Measurements from ENCODE around the gene BCAR1.
"Not testable (repeated sequence)": the region's sequence is repeated elsewhere in the genome, so short reads cannot be mapped to it uniquely, and the experiment has no call there.

Gene BCAR1

DNA sequence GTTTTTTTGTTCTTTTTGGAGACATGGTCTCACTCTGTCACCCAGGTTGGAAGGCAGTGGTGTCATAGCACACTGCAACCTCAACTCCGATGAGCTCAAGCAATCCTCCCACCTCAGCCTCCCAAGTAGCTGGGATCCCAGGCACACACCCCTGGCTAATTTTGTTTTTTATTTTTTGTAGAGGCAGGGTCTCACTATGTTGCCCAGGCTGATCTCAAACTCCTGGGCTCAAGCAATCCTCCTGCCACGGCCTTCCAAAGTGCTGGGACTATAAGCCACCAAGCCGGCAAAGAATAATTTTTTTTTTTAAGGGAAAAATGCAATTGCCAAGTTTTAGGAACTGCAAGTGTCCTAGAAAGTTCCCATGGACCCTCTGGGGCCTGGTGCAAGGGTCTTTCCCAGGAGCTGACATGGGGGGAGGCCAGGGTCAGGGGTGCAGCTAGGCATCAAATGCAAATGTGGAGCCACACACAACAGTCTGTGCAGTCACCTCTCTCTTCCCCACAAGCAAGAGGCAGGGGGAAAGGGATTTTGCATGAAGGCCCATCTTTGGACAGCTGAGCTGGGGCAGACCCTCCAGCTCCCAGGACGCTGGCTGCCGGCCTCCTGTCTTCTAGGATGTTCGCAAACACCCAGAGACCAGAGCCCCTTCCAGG lies 20.1 kb upstream of the BCAR1 start:
- no peak for DNase-seq (ENCODE audit: low read depth)

DNA sequence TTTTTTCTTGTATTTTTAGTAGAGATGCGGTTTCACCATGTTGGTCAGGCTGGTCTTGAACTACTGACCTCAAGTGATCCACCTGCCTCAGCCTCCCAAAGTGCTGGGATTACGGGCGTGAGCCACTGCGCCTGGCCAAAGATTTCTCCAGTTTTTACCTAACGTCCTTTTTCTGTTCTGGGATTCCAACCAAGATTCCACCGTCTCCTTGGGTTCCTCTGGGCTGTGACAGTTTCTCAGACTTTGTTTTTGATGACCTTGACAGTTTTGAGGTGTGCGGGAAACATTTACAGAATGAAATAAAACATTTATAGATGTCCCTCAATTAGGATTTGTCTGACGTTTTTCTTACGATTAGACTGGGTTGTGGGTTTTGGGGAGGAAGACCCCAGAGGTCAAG lies 17.9 kb upstream of the BCAR1 start:
- not testable (repeated sequence) for DNase-seq (ENCODE audit: low read depth)

DNA sequence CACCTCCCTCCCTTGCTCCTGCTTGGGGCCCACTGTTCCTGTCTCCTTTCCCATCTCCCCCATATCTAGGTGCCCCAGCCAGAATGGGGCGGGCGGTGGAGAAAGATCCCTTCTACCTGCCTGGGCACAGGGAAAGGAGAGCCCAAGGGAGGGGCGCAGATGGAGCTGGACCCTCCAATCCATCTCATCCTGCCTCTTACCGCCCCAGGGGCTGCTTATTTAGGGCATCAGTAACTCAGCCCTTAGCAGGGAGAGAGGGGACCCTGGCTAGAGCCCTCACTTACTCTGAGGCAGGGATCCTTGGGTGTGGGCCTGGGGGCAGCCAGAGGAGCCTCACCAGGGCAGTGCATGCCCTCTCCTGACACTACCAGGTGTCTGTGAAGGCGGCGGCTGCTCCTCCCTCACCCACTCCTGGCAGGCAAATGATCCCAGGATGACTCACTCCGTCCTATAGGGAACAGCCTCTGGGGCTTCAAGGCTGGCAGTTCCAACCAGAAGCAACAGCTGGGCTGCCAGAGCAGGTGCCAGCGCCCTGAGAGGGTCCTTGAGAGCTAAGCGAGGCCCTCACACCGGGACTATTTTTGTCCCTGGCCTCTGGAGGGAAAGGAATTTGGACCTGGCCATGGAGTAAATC lies 16.3 kb upstream of the BCAR1 start:
- peak; percentile 42 for DNase-seq (ENCODE audit: low read depth)

DNA sequence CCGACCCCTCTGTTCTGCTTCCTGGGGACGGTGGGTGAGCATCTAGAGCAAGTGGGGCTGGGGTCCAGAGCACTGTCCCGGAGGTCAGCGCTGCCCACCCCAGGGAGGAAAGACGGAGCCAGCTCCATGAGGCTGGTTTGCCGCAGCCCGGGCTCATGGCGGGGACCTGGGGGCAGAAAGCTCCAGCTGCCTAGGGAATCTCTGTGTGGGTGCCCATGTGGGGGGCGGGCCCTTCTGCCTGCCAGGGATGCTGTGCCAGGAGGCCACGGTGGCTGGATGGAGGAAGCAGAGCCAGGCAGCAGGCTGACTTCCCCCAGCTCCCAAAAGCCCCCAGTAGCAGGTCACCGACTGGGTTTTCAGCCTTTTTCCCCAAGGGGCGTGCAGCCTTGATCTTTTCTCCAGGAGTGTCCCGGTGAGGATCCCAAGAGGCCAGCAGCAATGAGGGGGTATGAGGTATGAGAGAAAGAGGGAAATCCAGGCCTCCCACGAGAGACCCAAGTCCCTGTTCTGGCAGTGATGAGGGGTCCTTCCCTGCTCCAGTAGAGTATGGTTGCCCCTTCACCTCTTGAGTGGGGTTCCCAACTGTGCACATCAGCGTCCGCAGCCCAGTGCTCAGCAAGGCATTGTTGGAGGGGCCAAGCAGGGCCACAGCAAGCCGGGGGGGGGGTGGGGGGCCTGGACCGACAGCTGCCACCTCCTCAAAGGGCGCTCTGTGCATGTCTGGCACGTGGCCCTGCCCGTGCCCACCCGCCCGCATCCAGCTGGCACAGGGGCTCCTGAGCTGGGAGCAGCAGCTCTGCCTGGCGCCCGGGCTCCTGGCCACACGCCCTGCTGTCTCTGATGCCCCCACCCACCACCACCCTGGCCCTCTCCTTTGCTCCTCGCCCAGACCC lies 15.6 kb upstream of the BCAR1 start:
- DNase-seq (ENCODE audit: low read depth), result no peak

DNA sequence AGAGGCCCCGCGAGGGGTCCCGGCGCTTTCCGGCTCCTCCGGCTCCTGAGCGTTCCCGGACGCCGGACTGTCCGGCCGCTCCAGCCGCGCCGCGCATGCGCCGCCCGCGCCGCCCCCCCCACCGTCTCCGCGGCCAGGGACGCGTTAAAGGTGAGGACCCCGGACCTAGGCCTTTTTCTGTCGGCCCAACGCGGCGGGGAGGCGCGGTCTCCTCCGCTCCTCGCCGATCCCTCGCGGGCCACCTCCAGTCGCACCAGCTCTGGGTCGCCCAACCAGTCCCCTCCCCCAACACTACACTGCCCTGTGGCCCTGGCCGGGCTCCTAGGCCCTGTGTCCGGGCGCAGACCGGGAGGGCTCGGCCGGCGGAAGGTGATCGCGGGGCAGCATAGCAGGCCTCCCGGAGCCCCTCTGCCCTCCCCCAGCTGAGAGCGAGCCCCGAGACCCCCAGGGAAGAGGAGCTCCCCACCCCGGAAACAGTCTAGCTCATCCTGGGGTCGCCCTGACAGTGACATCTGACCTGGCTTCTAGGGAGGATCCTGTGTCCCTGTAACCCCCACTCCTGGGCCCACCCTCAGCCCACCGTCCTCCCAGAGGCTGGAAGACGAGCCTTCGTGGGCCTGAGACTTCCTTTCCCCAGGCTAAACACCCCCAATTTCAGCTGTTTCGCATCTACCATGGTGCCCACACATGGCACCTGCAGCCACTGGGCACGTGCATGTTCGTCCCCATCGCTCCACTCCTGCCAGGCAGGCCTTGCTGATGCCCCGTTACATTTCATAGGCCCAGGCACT lies 14.7 kb upstream of the BCAR1 start:
- DNase-seq (ENCODE audit: low read depth), result peak; percentile 47

DNA sequence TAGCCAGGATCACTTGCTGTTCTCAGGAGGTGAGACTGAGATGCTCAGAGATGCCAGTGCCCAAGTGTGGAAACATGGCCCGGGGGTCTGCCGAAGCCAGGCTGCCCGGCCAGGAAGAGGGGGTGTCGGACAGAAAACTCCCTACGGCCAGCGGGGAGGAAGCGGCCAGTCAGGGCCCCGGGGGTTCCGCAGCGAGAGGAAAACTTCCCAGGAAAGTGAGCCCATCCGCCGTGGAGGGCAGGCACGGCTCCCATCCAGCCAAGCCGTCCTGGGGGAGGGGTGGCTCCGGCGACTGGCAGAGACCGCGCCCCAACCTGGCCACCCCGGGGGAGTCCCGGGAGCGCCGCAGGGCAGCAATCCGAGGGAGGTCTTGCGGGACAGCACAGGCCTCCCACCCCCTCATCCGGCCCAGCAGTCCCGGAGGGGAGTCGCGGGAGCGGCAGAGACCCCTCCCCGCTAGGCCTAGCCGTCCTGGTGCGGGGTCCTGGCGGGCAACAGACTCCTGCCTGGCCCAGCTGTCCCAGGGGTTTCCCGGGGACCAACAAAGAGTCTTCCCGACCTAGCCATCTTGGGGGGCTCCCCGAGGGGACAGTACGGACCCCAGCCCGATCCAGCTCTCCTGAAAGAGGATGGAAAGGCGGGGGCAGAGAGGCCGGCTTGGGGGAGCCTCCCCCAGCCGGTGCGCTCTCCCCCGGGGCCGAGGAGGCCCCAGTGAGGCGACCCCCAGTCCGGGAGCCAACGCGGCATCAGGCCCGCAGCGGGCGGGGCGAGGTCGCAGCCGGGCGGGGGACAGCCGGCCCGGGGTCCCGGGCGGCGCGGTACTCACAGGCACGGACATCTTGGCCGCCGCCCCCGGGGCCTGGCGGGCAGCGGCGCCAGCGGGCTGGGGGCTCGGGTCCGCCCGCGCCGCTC lies 13.8 kb upstream of the BCAR1 start:
- DNase-seq (ENCODE audit: low read depth), result no peak

DNA sequence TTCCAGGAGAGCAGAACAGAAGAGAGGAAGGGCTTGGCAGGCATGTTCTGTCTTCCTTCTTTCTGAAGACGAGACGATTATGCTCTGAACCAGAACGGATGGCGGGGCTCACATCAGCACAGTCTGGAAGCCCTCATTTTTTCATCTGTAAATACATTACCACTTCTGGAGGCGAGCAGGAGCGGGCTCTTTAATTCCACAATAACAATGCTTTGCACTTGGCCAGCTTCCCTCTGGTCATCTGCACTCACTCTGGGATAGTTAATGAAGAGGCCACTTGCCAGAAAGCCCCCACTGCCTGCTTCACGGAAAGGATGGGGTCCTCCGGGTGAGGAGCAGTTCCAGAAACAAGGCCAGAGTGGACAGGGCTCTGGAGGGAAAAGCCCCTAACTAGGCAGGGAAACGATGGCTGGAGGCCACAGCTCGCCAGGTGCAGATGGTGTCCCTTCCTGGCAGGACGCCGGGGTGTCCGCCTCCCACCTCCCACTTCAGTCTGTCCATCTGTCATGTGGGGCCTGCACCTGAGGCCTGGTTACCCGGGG lies 13.1 kb upstream of the BCAR1 start:
- DNase-seq (ENCODE audit: low read depth), result no peak

DNA sequence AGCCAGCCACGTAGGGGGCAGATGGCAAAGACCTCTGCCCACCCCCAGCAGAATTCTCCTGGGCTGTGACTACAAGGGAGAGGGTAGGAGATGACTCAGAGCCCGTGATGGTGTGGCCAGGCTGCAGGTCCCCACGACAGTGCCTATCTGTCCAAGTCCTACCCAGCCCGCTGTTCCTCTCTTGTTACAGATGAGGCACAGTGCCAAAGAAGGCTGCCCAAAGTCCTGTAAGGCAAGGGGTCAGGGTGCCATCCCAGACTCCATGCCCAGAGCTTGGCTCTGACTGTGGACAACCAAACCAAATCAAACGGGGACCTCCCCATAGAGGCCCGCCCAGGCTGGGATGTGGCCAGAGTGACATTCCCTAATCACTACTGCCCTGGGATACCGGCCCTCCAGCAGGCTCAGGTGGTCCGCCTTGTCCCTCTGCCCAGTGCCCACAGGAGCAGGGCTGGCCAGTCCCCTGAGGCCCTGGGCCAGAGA lies 12.6 kb upstream of the BCAR1 start:
- DNase-seq (ENCODE audit: low read depth), result no peak

DNA sequence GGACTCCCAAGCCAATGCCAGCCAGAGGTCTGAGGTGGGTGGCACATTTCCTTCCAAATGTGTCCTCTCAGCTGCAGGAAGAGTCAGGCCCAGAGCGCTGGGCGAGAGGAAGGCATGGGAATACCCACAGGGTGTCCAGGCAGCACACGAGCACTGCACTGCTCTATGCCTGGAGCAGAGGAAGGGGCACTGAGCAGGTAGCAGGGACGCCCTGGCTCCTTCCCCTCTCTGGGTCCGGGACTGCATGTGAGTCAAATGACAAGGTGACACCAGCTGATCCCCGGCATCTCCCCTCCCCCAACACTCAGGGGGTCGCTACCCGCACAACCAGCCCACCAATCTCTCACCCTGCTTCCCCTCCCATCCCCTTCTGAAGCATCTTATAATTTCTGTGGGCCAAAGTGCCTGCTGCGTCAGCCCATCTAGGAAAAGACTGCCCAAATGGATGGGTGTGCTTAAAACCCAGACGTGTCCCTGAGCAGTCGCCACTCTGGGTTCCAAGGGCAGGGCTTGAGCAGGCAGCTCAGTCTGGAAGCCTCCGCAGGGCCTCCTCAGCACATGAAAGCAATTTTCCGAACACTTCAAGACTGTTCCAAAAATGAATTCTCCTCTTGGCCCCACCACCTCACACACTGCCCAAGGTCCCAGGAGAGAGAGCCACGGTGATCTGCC lies 12.0 kb upstream of the BCAR1 start:
- no peak for DNase-seq (ENCODE audit: low read depth)

DNA sequence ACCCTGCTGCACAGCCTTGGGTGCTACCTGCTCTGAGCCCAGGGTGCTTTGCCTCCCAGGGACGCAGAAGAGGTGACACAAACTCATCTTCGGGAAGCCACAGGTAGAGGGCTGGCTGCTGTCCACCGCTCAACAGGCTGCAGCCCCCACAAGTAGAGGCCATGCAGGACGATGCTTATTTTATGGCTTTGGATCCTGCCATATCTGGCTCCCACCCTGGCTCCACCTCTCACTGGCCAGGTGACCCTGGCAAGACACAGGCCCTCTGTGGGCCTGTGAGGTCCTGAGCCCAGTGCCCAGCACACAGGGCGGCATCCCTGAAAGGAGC lies 11.3 kb upstream of the BCAR1 start:
- no peak for DNase-seq (ENCODE audit: low read depth)

DNA sequence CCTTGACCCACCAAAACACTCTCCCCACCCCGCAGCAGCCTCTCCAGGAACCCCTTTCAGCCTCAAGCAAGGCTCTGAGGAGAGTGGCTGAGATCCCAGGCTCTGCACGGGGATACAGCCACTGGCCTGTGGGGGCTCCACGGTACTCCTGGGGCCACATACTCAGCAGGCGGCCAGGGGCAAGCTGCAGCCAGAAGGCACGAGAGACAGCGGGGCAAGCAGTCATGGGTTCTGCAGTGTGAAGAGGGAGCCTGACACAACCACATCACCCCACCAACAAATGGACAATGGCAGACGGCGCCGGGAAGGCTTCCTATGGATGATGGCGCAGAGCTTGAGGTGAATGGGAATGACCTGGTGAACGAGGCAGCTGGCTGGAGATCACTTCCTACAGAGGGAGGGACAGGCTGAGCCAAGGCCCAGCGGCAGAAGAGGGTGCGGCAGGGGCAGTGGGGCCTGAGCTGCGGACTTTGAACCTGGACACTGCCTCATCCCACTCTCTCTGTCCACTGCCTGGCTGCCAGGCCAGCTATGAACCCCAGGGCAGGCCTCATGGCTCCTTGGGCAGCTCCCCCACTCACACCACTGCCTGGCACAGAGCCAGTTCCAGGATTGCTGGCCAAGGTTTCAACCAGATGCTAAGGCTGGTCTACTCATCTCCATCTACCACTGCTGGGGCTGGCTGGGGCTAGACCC lies 10.8 kb upstream of the BCAR1 start:
- peak; percentile 33 for DNase-seq (ENCODE audit: low read depth)

DNA sequence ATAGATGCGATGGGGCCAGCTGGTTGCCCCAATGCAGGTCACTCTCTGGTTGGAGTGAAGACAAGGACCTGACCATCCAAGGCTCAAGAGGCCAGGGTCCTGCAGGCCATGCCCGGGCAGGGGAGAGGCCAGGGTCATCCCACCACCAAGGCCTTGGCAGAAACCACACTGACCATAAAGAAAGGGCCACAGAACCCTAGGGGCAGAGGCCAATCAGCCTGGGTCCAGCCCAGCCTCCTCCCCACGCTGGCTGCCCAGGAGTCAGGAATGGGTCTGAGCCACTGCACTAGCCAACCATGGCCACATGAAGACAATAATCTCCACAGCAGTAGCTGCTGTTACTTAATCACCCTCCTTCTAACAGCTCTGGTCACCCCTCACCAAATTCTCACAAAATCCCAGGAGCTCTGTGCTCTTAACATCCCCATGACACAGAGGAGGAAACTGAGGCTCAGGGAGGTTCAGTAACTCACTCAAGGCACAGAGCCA lies 10.2 kb upstream of the BCAR1 start:
- no peak for DNase-seq (ENCODE audit: low read depth)

DNA sequence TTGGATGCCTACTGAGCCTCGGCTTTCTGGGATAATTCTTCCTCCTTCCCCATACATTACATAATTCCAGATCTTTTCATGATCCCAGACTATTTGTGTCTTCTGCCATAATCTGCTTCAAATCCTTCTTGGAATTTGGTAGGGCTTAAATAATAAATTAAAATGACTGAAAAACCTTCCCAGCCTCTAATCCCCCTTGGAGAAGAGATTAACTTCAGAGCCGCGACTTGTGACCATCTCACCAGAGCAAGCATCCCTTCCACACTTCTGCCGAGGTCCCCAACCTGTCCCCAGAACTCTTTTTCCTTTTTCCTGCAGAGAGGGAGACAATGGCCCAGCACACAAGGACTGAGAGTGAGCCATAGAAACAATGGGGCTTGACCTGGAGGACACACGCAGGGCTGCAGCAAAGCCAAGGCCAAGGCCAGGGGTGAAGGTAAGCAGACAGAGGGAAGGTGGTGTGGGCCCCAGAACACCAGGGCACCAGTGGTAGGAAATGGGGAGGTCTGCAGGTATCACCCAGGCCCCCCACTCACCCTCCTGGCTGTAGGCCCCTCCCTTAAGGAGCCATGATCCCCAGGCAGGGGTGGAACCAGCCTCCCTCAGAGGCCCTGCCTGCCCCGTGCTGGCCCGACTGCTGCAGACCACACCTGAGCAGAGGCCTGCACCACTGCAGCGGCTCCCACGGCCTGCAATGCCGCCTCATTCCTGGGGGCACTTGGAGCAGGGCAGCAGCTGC lies 9.6 kb upstream of the BCAR1 start:
- no peak for DNase-seq (ENCODE audit: low read depth)

DNA sequence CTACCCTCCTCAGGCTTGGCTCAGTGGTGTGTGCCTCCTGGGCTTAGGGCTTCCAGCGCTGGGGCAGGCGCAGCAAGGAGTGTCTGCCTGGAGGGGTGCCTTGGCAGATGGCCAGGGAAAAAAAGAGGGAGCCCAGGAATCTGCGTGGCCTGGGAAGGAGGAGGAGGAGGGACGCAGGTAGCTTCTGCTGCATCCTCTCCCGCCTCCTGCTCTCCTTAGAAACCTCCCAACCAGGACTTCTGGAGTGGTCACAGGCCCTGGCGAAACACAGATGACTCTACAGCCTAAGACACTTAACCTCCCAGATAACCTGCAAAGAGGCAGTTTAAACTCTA lies 7.3 kb upstream of the BCAR1 start:
- DNase-seq (ENCODE audit: low read depth), result no peak

DNA sequence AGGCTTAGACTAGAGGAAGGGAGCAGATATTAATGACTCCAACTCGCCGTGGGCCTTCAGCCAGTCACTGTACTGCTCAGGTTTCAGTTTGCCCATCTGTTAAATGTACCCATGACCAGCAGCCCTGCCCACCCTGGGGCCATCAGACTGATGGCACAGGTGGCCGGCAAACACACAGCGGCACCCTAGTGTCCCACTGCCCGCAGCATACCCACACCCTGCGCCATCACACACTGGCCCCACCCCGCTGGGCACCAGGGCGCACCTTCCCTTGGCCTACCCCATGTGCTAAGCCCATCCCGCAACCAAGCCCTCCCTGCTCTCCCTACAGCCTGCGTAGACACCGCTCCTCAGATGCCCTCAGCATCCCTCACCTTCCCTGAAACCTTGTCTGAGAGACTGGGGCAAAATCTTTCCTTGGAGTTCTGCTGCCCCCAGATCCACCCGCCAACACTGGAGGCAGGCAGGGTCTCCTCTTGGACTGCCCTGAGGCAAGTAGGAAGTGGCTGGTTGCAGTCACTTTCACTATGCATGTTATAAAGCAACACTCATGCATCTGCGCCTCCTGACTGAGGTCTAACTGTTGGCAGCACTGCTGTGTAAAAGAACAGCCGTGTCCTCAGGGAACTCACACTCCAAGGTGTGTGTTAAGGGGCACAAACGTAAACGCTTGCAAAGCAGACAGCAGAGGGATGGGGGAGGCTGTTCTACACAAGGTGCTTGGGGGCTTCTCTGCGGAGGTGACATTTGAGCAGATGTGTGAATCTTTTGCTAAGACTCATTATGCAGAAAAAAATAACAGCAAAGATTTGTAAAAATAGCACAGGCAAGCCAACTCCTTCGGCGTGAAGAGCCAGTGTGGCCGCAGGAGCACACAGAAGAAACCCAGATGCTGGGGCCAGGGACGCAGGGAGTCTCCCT lies 6.7 kb upstream of the BCAR1 start:
- DNase-seq (ENCODE audit: low read depth), result no peak

DNA sequence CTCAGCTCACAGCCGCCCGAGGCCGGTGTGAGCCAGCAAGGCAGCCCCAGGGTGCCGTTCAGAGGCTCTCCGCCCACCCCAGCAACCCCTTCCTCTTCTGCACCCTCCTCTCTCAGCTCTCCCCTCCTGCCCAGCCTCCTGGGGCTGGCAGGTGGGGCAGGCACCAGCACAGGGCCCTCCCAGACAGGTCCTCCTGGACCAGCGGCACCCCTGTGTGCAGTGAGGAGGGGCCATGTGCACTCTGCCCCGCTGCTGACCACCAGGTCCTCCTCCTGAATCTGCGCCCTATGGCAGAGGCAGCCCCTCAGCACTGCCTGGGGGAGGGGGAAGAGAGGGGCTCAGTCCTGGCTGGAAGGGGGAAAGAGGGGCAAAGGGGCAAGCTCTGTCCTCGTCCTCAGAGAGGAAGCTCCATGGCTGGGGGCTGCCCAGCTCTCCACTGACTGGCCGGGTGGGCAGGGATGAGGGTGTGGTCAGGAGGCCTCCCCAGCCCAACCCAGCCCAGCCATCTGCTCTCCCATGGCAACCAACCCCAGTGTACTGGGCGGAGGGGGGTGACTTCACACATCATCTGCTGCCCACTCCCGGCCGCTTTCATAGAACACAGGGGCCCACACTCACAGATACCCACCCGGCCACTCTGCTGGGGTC lies 5.4 kb upstream of the BCAR1 start:
- no peak for DNase-seq (ENCODE audit: low read depth)

DNA sequence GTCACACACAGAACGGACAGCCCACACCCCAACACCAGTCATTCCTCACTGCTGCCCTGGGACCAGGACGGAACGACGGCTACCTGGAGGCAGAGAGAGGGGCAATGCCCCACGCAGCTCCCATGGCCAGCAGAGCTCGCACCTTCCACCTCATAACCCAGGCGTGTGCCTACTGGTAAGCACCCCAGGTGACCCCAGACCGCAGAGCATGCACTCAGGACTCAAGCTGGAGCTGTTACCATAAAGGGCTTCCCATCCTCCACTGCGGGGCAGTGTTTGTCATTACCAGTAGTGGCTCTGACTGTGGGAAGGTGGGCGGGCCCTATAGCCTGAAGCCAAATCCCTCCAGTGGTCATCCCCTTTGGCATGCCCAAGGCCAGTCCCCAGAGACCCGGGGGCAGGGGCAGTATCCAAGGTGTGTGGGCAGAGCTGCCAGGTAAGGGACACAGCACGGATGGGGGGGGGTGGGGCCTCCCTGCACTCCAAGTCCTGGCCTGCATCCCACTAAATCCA lies 4.7 kb upstream of the BCAR1 start:
- no peak for DNase-seq (ENCODE audit: low read depth)
